BE2C (cell line): ENCODE data around the gene SGPL1.

ENCODE experiments used
- DNase-seq: peaks from one replicate; pipeline ENCODE4 v3.0.0-alpha.2; 2020
- H3K27me3 ChIP-seq: fragments of 250-450 bp; sonication (Bioruptor Pico); 2 replicates; pipeline ENCODE4 v1.5.1; 2020; ENCODE audit warnings: mild to moderate bottlenecking
- H3K36me3 ChIP-seq: fragments of 250-450 bp; sonication (Bioruptor Pico); 2 replicates; pipeline ENCODE4 v1.5.1; 2020; ENCODE audit warnings: mild to moderate bottlenecking
- H3K4me1 ChIP-seq: fragments of 250-450 bp; sonication (Bioruptor Pico); 2 replicates; pipeline ENCODE4 v1.5.1; 2020
- H3K4me3 ChIP-seq: 2 replicates; pipeline ENCODE4 v1.5.1; 2011; ENCODE audit warnings: low read depth, low read length
- H3K9me3 ChIP-seq: fragments of 250-450 bp; sonication (Bioruptor Pico); 2 replicates; pipeline ENCODE4 v1.5.1; 2020
- CTCF ChIP-seq: IDR thresholded peaks from 2 replicates; pipeline ENCODE4 v1.5.1; 2012; ENCODE audit warnings: mild to moderate bottlenecking, low read depth, low read length

Gene SGPL1

GRCh38 chr10:70833601-70834000 is 17.9 kb downstream of the SGPL1 start:
- H3K9me3 ChIP-seq = no peaks in the 10 kb centered on the region; the same call in 1 of the 2 replicates
- peaks cover 19% of the 10 kb centered on the region for H3K4me1 ChIP-seq
- no peak for DNase-seq
- peaks cover 5% of the 10 kb centered on the region; the same call in 1 of the 2 replicates for H3K36me3 ChIP-seq
- TF ChIP-seq CTCF = no peak
- H3K4me3 ChIP-seq = no peak overlapping the region
- no peaks in the 10 kb centered on the region for H3K27me3 ChIP-seq

- DNase-seq = no peak
- no peaks in the 10 kb centered on the region for H3K27me3 ChIP-seq
- no peaks in the 10 kb centered on the region; the same call in 1 of the 2 replicates for H3K9me3 ChIP-seq
- no peak overlapping the region for H3K4me3 ChIP-seq
- H3K36me3 ChIP-seq = peaks cover 8% of the 10 kb centered on the region; the same call in 1 of the 2 replicates
- H3K4me1 ChIP-seq = peaks cover 15% of the 10 kb centered on the region
- no peak for TF ChIP-seq CTCF
These were observed 18.3 kb downstream of the SGPL1 start for GRCh38 chr10:70834021-70834420.

GRCh38 chr10:70834441-70835151 is 18.8 kb downstream of the SGPL1 start:
- H3K4me1 ChIP-seq = peaks cover 15% of the 10 kb centered on the region

GRCh38 chr10:70836319-70836718 is 20.6 kb downstream of the SGPL1 start:
- no peak for DNase-seq
- no peak overlapping the region for H3K4me3 ChIP-seq
- no peaks in the 10 kb centered on the region for H3K27me3 ChIP-seq
- H3K36me3 ChIP-seq = peaks cover 4% of the 10 kb centered on the region; the same call in 1 of the 2 replicates
- no peak for TF ChIP-seq CTCF
- H3K9me3 ChIP-seq = no peaks in the 10 kb centered on the region; the same call in 1 of the 2 replicates
- peaks cover 15% of the 10 kb centered on the region for H3K4me1 ChIP-seq

More at GRCh38 chr10:70834441-70835151, 18.8 kb downstream of the SGPL1 start:
- no peak for DNase-seq
- Histone ChIP-seq H3K27me3 (no peaks in the 10 kb centered on the region), H3K36me3 (peaks cover 8% of the 10 kb centered on the region; the same call in 1 of the 2 replicates), H3K9me3 (no peaks in the 10 kb centered on the region; the same call in 1 of the 2 replicates), H3K4me3 (no peak overlapping the region)
- no peak for TF ChIP-seq CTCF

- Histone ChIP-seq H3K36me3 (peaks cover 4% of the 10 kb centered on the region), H3K9me3 (no peaks in the 10 kb centered on the region; the same call in 1 of the 2 replicates), H3K27me3 (no peaks in the 10 kb centered on the region), H3K4me3 (no peak overlapping the region), H3K4me1 (peaks cover 9% of the 10 kb centered on the region)
- TF ChIP-seq CTCF = no peak
- DNase-seq = no peak
These were observed 21.9 kb downstream of the SGPL1 start for GRCh38 chr10:70837660-70838059.

GRCh38 chr10:70838270-70838805 is 22.6 kb downstream of the SGPL1 start:
- peaks cover 6% of the 10 kb centered on the region; the same call in 1 of the 2 replicates for H3K4me1 ChIP-seq

More at GRCh38 chr10:70838270-70838805, 22.6 kb downstream of the SGPL1 start:
- H3K9me3 ChIP-seq = no peaks in the 10 kb centered on the region
- H3K36me3 ChIP-seq = peaks cover 4% of the 10 kb centered on the region
- no peaks in the 10 kb centered on the region for H3K27me3 ChIP-seq
- no peak for DNase-seq
- TF ChIP-seq CTCF = no peak
- H3K4me3 ChIP-seq = no peak overlapping the region
